WI38 (cell line): ENCODE data around the gene PALD1.

Experiments
- H3K4me3 ChIP-seq: 2 replicates; pipeline ENCODE4 v1.5.1; 2011; ENCODE audit warnings: low read depth, mild to moderate bottlenecking, control low read depth, low read length
- TF ChIP-seq, protein P1 (sequence below): IDR thresholded peaks from 2 replicates; pipeline ENCODE4 v1.5.1; 2012; ENCODE audit warnings: low read depth, mild to moderate bottlenecking, control low read depth, low read length

Gene PALD1

DNA sequence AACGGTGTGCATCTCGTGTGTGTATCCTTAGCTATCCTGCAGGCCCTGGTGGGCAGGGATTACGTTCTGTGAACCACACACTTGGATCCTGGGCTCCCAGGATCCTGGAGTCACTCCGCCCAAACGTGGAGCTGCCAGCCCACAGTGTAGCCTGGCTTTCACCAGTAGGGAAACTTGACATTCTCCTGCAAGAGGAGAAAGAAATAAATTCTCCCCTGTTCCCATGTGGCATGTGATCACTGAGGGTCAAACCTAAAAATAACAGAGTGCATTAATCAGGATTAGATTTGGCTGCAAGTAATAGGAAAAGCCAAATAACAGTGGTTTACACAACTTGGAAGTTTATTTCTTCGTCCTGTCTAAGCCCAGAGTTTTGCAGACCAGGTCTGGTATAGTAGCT lies 32.3 kb downstream of the PALD1 start:
- TF ChIP-seq, protein P1, sequence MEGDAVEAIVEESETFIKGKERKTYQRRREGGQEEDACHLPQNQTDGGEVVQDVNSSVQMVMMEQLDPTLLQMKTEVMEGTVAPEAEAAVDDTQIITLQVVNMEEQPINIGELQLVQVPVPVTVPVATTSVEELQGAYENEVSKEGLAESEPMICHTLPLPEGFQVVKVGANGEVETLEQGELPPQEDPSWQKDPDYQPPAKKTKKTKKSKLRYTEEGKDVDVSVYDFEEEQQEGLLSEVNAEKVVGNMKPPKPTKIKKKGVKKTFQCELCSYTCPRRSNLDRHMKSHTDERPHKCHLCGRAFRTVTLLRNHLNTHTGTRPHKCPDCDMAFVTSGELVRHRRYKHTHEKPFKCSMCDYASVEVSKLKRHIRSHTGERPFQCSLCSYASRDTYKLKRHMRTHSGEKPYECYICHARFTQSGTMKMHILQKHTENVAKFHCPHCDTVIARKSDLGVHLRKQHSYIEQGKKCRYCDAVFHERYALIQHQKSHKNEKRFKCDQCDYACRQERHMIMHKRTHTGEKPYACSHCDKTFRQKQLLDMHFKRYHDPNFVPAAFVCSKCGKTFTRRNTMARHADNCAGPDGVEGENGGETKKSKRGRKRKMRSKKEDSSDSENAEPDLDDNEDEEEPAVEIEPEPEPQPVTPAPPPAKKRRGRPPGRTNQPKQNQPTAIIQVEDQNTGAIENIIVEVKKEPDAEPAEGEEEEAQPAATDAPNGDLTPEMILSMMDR, result no peak
- no peak overlapping the region for H3K4me3 ChIP-seq

DNA sequence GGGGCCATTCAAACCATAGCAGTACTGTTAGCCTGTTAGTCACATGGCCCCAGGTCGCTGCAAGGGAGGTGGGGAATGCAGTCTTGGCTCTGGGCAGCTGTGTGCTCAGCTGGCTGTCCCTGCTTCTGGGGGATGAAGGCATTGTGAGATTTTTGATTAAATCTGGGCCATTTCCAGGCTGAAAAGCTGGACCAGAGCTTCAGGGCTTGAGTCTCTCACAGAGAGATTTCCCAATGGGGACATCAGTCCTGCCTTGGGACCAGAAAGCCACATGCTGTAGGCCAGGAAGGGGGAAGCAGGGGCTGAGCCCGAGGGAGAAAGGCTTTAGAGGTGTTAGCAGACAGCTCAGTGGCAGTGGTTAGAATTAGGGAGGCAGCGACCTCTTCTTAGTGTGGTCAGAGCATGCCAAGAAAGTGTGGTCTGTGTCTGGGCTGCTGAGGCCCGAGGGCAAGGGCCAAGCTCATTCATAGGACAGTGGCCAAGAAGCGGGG lies 33.6 kb downstream of the PALD1 start:
- no peak overlapping the region for H3K4me3 ChIP-seq
- TF ChIP-seq, protein P1, result no peak

DNA sequence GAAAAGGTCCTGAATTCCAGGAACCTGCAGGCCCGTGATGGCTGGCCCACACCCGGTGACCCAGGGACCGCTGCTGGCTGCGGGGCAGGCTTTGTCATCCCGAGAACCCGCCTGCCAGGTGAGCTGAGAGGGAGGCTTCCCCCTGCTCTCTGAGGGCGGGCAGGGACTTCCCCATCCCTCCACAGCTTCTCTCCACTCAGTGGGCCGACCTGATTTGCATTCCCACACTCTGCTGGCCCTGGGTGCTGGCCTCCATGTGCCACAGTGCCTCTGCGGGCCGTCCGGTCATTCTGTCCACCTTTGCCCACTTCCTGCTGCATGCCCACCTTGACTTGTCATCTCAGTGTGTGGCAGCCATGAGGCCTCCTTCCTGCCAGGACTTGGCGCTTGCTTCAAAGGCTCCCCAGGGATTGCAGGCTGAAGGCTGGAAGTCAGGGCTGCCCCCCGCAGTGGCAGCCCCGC lies 35.3 kb downstream of the PALD1 start:
- TF ChIP-seq, protein P1, result no peak
- H3K4me3 ChIP-seq, result no peak overlapping the region

DNA sequence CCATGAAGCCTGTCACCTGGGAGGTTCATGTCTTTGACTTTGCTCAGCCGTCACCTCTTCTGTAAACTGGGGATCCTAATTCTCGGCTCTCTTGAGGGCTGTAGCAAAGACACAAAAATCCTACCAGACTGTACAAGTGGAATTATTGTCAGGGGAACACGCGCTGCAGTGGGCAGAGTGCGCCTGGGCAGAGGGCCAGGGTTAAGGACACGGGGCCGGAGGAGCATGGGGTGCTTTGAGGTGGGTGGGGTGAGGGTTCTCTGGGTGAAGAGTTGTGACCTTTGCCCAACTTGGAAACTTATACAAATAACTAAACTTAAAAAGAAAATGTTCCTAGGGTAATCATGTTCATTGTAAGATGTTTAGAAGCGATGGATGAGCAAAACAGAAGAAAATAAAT lies 36.0 kb downstream of the PALD1 start:
- TF ChIP-seq, protein P1, result no peak

DNA sequence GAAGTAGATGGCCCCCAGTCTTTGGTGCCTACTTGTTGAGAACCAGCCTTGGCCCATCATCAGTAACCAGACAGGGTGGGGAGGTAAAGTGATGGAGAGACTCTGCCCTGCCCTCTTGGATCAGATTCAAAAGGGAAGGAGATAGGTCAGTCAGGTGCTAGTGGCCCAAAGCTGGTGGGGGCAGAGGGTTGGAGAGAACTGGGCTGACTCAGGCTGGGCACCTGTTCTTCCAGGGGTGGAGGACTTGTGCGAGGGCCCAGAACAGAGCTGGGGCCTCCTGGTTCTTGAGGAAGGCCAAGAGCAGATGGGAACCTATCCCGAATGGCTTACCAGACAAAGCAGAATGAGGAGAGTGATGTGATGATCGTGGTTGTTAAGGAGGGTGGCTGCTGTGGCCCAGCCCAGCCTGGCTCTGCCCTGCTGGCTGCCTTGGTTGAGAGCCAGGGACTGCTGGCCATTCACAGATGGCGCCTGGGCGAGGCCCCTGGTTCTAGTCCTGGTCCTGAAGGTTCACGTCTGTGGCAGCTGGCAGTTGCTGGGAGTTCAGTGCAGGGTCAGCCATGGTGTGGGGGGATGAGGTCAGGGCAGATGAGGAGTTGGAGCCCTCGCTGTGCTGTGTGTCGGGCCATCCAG lies 36.6 kb downstream of the PALD1 start:
- TF ChIP-seq, protein P1, result no peak
- no peak overlapping the region for H3K4me3 ChIP-seq

More for the DNA sequence above, 36.0 kb downstream of the PALD1 start:
- no peak overlapping the region for H3K4me3 ChIP-seq

DNA sequence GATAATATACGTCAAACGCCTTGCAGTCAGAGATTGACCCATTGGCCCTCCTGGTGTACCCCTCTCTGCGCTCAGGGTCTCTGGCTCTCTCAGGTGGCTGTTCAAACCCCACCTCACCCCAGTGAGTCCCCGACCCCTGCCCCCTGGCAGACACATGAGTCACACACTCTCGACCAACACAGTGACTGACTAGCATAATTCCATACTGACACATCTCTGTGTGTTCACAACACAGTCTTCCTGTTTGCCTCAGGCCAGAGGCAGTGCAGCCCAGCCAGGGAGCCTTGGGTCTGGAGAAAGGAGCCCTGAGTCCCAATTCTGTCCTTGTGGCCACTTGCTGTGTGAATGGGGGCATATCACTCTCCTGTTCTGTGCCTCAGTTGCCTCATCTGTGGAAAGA lies 40.1 kb downstream of the PALD1 start:
- H3K4me3 ChIP-seq, result no peak overlapping the region
- TF ChIP-seq, protein P1, result no peak

DNA sequence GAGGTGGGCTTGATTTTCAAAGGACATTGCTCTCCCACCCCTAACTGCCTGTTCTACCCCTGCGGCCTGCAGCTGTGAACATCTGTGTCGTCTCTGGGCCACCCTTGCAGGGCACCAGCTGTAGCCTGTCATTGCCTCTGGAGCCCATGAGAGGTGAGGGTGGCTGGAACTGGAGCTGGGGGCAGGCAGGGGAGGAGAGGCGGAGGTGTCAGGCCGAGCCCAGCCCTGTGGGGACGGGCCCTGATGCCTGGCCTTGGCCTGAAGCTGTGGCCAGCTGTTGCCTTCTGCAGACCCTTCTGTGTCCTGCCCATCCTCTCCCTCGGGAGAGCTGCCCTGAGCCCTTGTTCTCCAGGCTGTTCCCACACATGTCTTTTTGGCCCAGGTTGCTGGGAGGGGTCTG lies 44.5 kb downstream of the PALD1 start:
- TF ChIP-seq, protein P1, result no peak

More for the DNA sequence above, 44.5 kb downstream of the PALD1 start:
- no peak overlapping the region for H3K4me3 ChIP-seq
